ENCODE data around the gene IGSF6.
A peak's percentile ranks its signal among the peaks of the same experiment; 100 is the strongest.
"Not testable (repeated sequence)": the region's sequence is repeated elsewhere in the genome, so short reads cannot be mapped to it uniquely, and the experiment has no call there.

The IGSF6 gene

GRCh38 chr16:21637032-21637968, 15.1 kb downstream of the IGSF6 start:
- H3K4me3 ChIP-seq (ENCODE audit: low read depth, low read length): no peak overlapping the region
- no peak for TF ChIP-seq CTCF (conservative IDR thresholded peaks at IDR 0.05; ENCODE audit: low read depth, low read length)
- DNase-seq (ENCODE audit: low read depth): no peak

- H3K4me3 ChIP-seq (ENCODE audit: low read depth, low read length); DNase-seq (ENCODE audit: low read depth): not testable (repeated sequence)
Measured at GRCh38 chr16:21635694-21636093, 16.7 kb downstream of the IGSF6 start.

- no peak for DNase-seq (ENCODE audit: low read depth)
- H3K4me3 ChIP-seq (ENCODE audit: low read depth, low read length): no peak overlapping the region
- no peak for TF ChIP-seq CTCF (conservative IDR thresholded peaks at IDR 0.05; ENCODE audit: low read depth, low read length)
Measured at GRCh38 chr16:21634216-21634615, 18.2 kb downstream of the IGSF6 start.

GRCh38 chr16:21631951-21632575, 20.3 kb downstream of the IGSF6 start:
- peak; percentile 20 for DNase-seq (ENCODE audit: low read depth)

GRCh38 chr16:21631376-21631775, 21.0 kb downstream of the IGSF6 start:
- not testable (repeated sequence) for DNase-seq (ENCODE audit: low read depth); H3K4me3 ChIP-seq (ENCODE audit: low read depth, low read length)

More at GRCh38 chr16:21631951-21632575, 20.3 kb downstream of the IGSF6 start:
- H3K4me3 ChIP-seq (ENCODE audit: low read depth, low read length): not testable (repeated sequence)

GRCh38 chr16:21630866-21631265, 21.5 kb downstream of the IGSF6 start:
- H3K4me3 ChIP-seq (ENCODE audit: low read depth, low read length); DNase-seq (ENCODE audit: low read depth): not testable (repeated sequence)

GRCh38 chr16:21629616-21630539, 22.5 kb downstream of the IGSF6 start:
- not testable (repeated sequence) for H3K4me3 ChIP-seq (ENCODE audit: low read depth, low read length); DNase-seq (ENCODE audit: low read depth)

- no peak for TF ChIP-seq CTCF (conservative IDR thresholded peaks at IDR 0.05; ENCODE audit: low read depth, low read length)
Measured at GRCh38 chr16:21628772-21629171, 23.6 kb downstream of the IGSF6 start.

GRCh38 chr16:21628121-21628726, 24.2 kb downstream of the IGSF6 start:
- no peak for TF ChIP-seq CTCF (conservative IDR thresholded peaks at IDR 0.05; ENCODE audit: low read depth, low read length)
- no peak for DNase-seq (ENCODE audit: low read depth)
- no peak overlapping the region for H3K4me3 ChIP-seq (ENCODE audit: low read depth, low read length)

More at GRCh38 chr16:21628772-21629171, 23.6 kb downstream of the IGSF6 start:
- DNase-seq (ENCODE audit: low read depth): peak; percentile 28
- H3K4me3 ChIP-seq (ENCODE audit: low read depth, low read length): no peak overlapping the region

Measured in choroid plexus epithelial cell (primary cell).